Breast epithelium (tissue), 3 donors: ENCODE data around the gene FBXO11.

Experiments used
- CTCF ChIP-seq, 3 donors: fragments of 450-650 bp; IDR thresholded peaks; one replicate each; pipeline ENCODE4 v1.5.1; 2016 to 2017; ENCODE audit warnings: antibody characterized with exemption in 3 of 3, mild to moderate bottlenecking in 3 of 3, moderate library complexity in 3 of 3
- POLR2A ChIP-seq: fragments of 450-650 bp; IDR thresholded peaks from one replicate; pipeline ENCODE4 v1.6.1; 2016; ENCODE audit warnings: antibody characterized with exemption, mild to moderate bottlenecking, moderate library complexity

GRCh38 chr2:47849368-47849767, 56.9 kb downstream of the FBXO11 start:
- TF ChIP-seq CTCF (IDR thresholded peaks at IDR 0.05) = no peak
- no peak for TF ChIP-seq POLR2A
